GM19035 (cell line): ENCODE results near the gene C19orf18.
"Not testable (repeated sequence)": the region's sequence is repeated elsewhere in the genome, so short reads cannot be mapped to it uniquely, and the experiment has no call there.

ENCODE experiments used
- ATAC-seq: cut with Tn5 transposase; IDR thresholded peaks from one replicate; pipeline ENCODE4 v1.9.1; 2021; ENCODE audit not compliant: unreplicated experiment

Gene C19orf18

GRCh38 chr19:57974434-57974833 lies at the start of gene C19orf18:
TSS of gene C19orf18 (minus strand) at chr19:57974534. CDS start at chr19:57974432, 102 bp downstream.
- no peak for ATAC-seq

GRCh38 chr19:58022283-58022660 lies 47.9 kb upstream of the C19orf18 start:
- no peak for ATAC-seq

GRCh38 chr19:58021541-58022282 lies 47.4 kb upstream of the C19orf18 start:
- no peak for ATAC-seq

GRCh38 chr19:58020129-58020528 lies 45.8 kb upstream of the C19orf18 start:
- ATAC-seq: no peak

GRCh38 chr19:58014141-58014540 lies 39.8 kb upstream of the C19orf18 start:
- no peak for ATAC-seq

GRCh38 chr19:58010507-58010906 lies 36.2 kb upstream of the C19orf18 start:
- no peak for ATAC-seq

GRCh38 chr19:58009666-58010301 lies 35.5 kb upstream of the C19orf18 start:
- no peak for ATAC-seq

GRCh38 chr19:58009301-58009665 lies 34.9 kb upstream of the C19orf18 start:
- no peak for ATAC-seq

GRCh38 chr19:58008877-58009276 lies 34.5 kb upstream of the C19orf18 start:
- not testable (repeated sequence) for ATAC-seq

GRCh38 chr19:58007285-58007684 lies 33.0 kb upstream of the C19orf18 start:
- ATAC-seq: no peak

- ATAC-seq: no peak
These were observed 29.0 kb upstream of the C19orf18 start for GRCh38 chr19:58003174-58003828.

- ATAC-seq: peak; percentile 96
These were observed 28.2 kb upstream of the C19orf18 start, which contains the start of gene ZNF606 for GRCh38 chr19:58002384-58003173. TSS of gene ZNF606 (minus strand) at chr19:58002820. CDS start at chr19:58001319, 1,501 bp downstream.

GRCh38 chr19:58001895-58002369 lies 27.6 kb upstream of the C19orf18 start:
- ATAC-seq: peak; percentile 14

- ATAC-seq: no peak
These were observed 26.3 kb upstream of the C19orf18 start for GRCh38 chr19:58000677-58001076.

- ATAC-seq: no peak
These were observed 18.5 kb upstream of the C19orf18 start for GRCh38 chr19:57992841-57993240.

GRCh38 chr19:57978586-57979289 lies 4.4 kb upstream of the C19orf18 start:
- ATAC-seq: no peak

GRCh38 chr19:57964761-57965160 lies 9.6 kb downstream of the C19orf18 start:
- no peak for ATAC-seq

- no peak for ATAC-seq
These were observed 12.5 kb downstream of the C19orf18 start for GRCh38 chr19:57961785-57962184.

- ATAC-seq: no peak
These were observed 19.3 kb downstream of the C19orf18 start for GRCh38 chr19:57954996-57955395.

- ATAC-seq: no peak
These were observed 24.6 kb downstream of the C19orf18 start for GRCh38 chr19:57949702-57950101.
